ENCODE data around the gene BLM.

- TF ChIP-seq RNF2 (IDR thresholded peaks at IDR 0.05; ENCODE audit: borderline replicate concordance, low read depth) = no peak
- no peak for TF ChIP-seq MAX (IDR thresholded peaks at IDR 0.05)
- TF ChIP-seq POLR2A (IDR thresholded peaks at IDR 0.05; ENCODE audit: low read length) = no peak
Observed at GRCh38 chr15:90750186-90750585, 33.0 kb downstream of the BLM start.
